Measurements from ENCODE around the gene DAZL.

DNA sequence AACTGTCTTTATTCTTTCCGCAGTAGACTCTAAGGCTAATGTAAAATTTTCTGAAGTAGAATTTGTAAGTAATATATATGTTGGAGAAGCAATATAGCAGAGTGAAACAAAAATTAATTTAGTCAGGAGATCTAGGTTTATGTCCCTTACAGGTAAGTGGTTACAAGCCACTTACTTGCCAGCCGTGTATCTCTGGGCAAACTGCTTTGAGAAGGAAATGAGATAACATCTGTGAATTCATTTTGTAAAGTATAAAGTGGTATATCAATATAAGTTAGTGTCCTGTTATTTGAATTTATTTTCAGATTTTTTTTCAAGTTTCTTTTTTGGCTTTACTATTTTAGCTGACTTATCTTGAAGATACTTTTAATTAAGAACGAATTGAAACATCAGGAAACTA is 5.5 kb downstream of the DAZL start:
- TF ChIP-seq, protein P1, sequence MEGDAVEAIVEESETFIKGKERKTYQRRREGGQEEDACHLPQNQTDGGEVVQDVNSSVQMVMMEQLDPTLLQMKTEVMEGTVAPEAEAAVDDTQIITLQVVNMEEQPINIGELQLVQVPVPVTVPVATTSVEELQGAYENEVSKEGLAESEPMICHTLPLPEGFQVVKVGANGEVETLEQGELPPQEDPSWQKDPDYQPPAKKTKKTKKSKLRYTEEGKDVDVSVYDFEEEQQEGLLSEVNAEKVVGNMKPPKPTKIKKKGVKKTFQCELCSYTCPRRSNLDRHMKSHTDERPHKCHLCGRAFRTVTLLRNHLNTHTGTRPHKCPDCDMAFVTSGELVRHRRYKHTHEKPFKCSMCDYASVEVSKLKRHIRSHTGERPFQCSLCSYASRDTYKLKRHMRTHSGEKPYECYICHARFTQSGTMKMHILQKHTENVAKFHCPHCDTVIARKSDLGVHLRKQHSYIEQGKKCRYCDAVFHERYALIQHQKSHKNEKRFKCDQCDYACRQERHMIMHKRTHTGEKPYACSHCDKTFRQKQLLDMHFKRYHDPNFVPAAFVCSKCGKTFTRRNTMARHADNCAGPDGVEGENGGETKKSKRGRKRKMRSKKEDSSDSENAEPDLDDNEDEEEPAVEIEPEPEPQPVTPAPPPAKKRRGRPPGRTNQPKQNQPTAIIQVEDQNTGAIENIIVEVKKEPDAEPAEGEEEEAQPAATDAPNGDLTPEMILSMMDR (IDR thresholded peaks at IDR 0.05 in 4 of 5, conservative IDR thresholded peaks at IDR 0.05 in 1 of 5): no peak
- no peak for TF ChIP-seq POLR2A (IDR thresholded peaks at IDR 0.05)

Data from gastrocnemius medialis (tissue), 4 donors.